NCI-H748 treated with DMSO at 0.1 percent for 48 hours (cell line): ENCODE results near the gene ASAP2.
A peak's percentile ranks its signal among the peaks of the same experiment; 100 is the strongest.

Source experiments
- DNase-seq: peaks from one replicate; lab custom pipeline; 2025; lab: John Stamatoyannopoulos, UW

ASAP2 gene

DNA sequence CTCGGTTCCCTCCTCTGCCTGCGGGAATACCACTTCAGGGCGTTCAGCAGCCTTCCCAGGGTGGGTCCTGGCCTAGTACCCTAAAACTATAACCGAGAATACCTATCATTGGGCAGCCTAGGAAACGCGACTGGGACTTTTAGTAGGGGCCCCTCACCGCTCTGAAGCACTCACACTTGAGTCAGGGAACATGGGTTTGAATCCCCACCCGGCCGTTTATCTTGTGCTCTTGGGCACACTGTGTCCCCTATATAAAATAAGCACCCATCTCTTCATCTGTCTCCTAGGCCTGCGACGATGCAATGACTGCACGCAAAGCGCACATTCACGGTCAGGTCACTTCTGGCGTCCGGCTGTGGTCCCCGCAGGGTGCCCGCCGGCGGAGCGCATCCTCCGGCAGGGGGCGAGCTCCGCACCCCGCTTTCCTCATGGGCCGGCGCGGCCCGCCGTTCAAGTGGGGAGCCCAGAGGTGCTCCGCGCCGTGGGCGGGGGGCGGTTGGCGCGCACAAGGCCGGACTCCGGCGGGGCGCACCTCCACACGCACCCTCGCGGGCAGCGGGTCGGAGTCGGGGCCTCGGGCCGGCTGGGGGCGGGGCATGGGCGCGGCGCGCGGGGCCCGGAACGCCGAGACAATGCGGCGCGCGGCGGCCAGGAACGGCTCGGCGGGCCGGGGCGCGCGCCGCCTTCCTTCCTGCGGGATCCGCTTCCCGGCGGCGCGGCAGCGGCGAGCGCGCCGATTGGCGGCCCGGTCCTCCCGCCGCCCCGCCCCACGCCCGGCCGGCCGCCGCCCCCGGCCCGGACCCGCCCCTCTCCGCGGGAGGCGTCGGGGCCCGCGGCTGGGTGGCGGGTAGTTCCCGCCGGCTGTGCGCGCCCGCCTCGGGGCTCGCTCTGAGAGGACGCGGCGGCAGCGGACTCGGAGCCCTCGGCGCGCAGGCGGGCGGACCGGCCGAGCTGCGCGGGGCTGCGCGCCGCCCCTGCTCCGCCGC lies at the start of gene ASAP2:
TSS of gene ASAP2 (plus strand) at position 850 of the 986 bp plus-strand sequence. CDS start 293 bp downstream, outside the sequence.
- DNase-seq = peak; percentile 40

DNA sequence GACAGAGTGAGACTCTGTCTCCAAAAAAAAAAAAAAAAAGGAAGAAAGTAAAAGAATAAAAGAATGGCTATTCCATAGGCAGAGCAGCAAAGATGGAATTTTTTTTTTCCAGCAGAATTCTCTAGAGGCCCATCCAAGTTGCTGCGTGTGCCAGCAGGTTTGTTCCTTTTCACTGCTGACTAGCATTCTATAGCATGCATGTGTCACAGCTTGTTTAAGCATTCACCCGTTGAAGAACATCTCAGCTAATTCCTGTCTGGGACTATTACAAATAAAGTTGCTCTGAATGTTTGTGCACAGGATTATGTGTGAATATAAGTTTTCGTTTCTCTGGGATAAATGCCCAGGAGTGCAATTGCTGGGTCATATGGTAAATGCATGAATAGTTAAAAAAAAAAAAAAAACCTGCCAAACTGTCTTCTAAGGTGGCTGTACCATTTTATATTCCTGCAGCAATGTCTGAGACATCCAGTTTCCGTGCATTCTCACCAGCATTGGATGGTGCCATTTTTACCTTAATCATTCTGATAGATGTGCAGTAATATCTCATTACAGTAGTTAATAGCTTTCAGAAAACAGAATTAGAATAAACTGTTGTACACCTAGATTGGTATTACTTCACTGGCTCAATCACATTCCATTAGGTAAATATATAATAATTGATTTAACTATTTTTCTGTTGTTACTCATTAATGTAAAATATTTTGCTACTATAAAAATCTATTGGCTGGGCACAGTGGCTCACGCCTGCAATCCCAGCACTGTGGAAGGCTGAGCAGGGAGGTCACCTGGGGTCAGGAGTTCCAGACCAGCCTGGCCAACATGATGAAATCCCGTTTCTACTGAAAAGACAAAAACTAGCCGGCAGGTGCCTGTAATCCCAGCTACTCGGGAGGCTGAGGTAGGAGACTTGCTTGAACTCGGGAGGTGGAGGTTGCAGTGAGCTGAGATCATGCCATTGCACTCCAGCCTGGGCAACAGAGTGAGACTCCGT lies 47.5 kb upstream of the ASAP2 start:
- DNase-seq = no peak

DNA sequence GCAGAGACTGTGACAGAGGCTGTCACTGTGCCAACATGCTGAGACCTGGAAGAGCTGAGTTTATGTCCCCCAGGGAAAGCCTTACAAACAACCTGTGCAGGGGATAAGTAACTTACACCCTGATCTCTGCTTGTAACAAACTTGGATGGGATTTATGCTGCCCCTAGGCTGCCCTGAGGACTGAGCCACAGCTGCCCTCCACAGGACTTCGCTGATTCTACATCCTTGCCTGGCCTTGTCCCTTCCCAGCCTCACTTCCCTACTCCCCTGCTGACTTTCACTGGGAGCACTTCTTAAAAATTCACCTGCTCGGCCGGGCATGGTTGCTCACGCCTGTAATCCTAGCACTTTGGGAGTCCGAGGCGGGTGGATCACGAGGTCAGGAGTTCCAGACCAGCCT lies 45.9 kb upstream of the ASAP2 start:
- DNase-seq = no peak

DNA sequence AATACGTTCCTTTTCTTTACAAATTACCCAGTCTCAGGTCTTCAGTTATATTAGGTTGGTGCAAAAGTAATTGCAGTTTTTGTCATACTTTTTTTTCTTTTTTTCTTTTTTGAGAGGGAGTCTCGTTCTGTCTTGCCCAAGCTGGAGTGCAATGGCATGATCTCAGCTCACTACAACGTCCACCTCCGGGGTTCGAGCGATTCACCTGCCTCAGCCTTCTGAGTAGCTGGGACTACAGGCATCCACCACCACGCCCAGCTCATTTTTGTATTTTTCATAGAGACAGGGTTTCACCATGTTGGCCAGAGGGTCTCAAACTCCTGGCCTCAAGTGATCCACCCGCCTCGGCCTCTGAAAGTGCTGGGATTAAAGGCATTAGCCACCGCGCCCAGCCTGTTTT lies 43.8 kb upstream of the ASAP2 start:
- DNase-seq = no peak

DNA sequence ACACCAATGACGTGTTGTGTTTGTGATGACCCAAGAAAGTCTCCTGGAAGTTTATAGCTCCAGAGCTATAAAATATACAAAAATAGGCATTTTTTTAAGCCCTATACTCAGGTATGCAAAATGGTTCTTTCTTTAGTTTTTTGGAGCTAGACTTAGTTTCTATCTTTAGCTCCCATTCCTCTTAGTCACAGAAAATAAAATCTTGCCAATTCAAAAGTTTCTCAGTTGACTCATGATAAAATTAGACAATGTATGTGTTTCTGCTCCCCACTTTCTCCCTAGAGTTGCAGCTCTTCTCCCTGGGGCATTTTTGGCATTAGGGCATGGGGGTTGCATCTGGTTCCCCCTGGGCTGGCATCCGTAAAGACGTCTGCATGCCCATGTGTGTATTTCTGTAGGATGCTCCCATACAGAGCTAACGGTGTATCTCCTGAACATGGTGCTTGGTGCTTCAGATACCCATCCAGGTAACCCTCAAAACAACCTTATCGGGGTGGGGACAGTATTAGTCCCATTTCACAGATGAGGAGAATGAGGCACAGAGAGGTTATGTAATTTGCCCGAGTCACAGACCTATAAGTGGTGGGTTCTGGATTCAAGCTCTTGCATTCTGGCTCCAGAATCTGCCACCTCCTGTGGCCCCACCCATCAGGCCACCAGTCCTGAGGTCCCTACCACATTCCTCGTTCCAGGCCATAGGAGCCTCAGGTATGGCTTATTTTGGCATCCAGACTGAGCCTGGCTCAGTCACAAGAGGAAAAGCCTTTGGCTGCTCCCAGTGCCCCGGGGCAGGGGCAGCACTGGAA lies 43.1 kb upstream of the ASAP2 start:
- DNase-seq = no peak

DNA sequence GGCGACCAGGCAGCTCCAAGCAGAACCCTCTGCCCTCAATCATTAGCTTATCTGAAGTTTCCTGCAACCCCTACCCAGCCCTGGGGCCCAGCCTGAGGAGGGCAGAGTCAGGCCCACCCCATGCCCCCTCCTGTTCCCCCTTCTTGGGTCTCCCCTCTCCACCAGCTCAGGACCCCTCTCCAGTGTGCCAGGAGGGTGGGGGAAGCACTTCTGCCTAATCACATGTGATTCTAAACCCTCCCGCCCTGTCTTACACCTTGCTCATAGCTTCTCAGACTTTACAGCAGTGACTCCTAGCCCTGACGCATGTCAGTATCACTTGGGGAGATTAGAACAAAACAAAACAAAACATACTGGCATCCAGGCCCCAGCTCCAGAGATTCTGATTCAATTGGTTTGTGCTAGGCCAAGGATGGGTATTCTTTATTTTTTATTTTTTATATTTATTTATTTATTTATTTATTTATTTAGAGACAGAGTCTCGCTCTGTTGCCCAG lies 42.5 kb upstream of the ASAP2 start:
- DNase-seq = no peak

DNA sequence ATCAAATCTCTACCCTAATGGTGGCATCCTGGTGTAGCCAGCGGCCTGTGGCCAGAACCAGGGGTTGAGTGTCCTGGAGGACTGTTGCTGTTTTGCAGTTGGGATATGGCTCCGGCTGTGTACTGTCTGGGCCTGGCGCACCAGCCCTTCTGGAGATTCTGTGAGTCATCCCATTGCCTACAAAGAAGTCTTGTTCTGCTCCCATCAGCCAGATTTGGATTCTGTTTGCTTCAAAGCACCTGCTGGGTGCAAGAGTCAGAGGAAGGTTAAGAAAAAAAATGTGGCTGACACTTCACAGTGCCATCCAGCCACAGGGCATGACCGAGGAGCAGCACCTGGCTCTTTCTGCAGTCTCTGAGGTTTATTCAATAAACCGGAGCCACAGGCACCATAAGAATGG lies 41.0 kb upstream of the ASAP2 start:
- DNase-seq = no peak

DNA sequence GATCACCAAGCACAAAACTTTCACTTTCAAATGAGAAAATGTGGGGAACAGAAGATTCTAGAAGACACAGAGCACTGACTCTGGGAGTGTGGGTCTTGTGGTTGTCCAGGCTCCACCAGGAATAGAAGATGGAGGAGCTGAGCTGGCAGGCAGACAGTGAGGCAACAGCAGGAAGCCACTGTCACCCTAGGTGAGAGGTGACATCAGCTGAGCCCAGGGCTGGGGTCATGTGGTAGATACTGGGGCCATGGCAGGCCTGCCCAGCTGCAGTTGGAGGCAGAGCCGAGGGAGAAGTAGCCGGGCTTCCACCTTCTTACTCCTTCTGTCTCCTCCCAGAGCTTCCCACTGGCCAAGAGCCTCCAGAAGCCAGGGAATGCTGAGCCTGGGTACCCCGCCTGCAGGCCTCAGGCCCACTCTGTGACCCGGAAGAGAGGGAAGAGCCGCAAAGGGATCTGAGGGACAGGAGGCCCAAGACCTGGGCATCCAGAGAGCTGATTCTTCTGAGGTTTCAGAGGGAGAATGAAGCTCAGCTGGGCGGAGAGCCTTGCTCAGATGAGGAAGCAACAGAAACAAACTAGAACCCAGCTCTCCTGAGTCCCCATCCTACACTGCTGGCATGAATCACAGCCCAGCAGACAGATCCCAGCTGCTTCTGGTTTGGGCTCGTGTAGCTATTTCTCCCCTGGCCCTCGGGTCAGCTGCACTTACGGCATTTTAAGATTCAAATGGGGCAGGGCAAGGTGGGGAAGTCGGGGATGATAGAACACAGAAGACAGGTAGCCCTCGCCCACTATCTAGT lies 39.8 kb upstream of the ASAP2 start:
- DNase-seq = no peak

DNA sequence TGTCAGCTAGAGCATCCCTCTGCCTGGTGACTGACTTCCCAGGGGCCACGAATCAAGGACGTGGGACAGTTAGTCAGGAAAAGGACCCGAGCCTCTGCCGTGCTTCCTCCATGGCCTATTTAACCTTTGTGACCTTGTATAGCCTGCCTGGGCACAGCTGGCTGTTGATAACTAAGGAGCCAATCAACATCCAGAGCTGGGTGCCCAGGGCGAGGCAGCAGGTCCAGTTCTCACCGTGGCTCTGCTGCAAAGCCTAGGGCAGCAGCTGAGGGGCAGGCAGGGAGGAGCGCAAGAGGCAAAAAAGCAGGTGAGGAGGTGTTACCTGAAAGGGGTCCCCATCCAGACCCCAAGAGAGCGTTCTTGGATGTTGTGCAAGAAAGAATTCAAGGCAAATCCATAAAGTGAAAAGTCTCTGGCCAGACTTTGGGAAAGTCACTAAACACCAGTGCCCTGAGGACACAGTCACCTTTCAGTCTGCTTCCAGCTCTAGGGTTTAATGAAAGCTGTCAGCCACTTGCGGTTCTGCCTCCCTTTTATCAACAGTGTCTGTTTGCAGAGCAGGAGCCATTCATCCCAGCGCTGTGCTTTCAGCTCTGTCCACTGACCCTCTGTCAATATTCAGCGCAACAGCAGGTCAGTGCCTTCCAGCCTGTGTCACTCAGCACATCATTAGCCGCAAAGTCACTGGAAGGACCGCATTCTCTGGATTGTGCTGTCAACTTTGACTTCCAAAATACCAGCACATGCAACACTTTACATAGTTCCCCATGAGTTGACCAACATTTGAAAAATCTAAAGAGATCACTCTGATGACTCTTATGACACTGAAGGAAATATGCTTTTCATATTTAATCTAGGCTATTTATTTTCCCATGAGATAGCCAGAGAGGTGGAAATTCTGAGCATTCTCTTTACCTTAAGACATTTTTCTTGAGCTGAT lies 38.6 kb upstream of the ASAP2 start:
- DNase-seq = no peak

DNA sequence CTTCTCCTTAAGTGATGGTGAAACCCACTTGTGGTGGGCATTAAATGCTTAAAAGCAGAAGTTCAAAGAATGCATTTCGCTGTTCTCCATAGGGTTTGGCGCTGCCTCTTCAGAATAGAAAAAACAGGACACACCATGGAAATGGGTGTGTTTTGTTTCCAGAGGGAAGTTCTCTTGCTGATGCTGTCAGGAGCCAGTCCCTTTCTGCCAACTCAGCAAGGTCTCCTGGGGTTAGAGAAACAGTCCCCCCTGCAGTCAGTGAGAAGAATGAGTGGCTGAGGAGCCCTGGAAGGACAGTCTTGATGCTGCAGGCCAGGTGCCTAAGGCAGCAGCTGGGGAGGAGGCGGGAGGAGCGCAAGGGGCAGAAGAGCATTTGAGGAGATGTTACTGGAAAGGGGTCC lies 37.8 kb upstream of the ASAP2 start:
- no peak for DNase-seq

DNA sequence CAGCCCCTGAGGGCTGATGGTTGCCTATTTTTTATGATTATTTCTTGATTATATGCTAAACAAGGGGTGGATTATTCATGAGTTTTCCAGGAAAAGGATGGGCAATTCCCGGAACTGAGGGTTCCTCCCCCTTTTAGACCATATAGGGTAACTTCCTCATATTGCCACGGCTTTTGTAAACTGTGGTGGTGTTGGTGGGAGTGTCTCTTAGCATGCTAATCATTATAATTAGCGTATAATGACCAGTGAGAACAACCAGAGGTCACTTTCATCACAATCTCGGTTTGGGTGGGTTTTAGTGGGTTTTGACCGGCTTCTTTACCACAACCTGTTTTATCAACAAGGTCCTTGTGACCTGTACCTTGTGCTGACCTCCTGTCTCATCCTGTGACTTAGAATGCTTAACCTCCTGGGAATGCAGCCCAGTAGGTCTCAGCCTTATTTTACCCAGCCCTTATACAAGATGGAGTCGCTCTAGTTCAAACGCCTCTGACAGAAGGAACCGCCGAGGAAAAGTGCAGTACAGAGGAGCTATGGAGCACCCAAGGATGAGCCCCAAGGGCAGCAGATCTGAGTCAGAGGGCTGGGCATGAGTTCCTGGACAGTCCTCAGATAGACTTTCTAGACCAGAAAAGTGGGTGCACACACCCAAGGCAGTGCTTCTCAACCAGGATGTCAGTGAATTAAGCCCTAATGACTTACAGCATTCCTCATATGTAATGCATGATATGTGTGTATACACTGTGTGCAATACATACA lies 37.1 kb upstream of the ASAP2 start:
- DNase-seq = no peak

DNA sequence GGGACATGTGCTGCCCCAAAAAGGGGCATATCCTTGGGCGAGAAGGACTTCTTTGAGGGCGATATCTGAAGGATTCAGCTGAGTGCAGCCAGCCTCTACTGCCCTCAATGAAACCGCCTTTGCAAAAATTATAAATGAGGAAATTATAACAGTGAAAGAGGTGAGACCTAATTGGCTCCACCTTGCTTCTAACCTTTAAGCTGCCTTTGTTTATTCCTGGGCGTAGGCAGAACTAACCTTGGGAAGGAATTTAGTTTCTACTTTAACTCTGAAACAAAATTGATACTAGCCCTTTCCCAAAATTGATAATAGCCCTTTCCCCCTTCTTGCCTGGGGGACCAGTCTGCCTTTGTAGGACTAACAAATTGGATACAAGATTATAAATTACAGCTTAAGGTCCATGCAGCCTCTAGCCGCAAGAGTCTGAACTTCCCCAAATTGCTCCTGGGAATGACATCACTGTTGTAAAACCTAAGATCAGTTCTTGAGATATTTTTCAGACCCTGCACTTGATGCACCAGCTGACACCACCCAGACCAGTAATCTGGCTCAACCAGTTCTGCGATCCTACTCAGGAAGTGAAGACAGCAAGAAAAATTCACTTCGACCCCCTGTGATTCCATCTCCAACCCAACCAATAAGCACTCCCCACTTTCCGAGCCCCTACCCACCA lies 36.0 kb upstream of the ASAP2 start:
- no peak for DNase-seq

DNA sequence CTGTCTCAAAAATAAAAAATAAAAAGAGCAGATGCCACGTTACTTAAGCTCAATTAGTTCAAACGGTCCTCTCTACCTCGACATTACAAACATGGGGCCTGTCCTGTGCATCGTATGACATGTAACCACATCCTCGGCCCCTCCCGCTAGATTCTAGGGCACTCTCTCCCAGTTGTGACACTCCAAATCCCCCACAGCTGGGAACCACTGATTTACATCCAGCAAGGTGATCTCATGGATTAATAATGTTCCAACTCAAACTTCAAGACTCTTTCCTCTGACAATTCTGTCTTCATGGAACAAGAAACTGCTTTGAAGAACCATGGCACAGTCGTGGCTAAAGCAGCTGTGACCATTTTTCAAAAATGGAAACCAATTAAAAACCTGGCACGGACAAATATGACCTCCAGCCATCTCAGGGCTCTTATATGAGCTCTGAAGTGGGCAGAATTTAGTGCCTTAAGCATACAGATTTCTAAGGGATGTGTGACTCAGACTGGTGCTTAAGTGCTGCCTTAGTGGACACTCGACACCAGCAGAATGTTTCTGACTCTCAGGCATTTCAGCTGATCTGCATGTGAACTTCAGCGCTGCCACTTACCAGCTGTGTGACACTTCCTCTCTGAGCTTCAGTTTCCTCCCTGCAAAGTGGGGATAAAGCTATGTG lies 31.7 kb upstream of the ASAP2 start:
- no peak for DNase-seq

DNA sequence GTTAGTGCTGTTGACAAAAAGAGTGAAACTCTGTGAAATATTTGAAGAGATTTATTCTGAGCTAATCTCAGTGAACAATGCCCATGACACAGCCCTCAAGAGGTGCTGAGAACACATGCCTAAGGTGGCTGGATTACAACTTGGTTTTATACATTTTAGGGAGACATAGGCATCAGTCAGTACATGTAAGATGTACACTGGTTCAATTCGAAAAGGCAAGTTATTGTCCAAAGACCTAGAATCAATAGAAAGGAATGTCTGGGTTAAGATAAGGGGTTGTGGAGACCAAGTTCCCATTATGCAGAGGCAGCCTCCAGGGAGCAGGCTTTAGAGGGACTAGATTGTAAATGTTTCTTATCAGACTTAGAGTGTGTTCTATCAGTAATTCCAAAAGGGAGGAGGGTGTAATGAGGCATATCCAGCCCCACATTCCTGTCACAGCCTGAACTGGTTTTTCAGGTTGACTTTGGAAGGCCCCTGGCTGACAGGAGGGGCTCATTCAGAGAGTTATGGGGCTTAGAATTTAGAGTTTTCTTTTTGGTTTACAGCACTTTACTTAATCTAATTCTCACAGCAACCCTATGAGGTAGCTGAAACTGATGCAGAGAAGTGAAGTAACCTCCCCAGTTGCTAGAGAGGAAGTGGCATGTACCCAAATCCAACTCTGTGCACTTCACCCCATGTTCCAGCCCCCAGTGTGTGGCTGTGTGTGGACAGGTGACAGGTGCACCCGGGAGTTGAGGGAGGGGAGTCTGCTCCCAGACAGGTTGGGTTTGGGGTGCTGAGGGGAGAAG lies 28.3 kb upstream of the ASAP2 start:
- DNase-seq = peak; percentile 30

DNA sequence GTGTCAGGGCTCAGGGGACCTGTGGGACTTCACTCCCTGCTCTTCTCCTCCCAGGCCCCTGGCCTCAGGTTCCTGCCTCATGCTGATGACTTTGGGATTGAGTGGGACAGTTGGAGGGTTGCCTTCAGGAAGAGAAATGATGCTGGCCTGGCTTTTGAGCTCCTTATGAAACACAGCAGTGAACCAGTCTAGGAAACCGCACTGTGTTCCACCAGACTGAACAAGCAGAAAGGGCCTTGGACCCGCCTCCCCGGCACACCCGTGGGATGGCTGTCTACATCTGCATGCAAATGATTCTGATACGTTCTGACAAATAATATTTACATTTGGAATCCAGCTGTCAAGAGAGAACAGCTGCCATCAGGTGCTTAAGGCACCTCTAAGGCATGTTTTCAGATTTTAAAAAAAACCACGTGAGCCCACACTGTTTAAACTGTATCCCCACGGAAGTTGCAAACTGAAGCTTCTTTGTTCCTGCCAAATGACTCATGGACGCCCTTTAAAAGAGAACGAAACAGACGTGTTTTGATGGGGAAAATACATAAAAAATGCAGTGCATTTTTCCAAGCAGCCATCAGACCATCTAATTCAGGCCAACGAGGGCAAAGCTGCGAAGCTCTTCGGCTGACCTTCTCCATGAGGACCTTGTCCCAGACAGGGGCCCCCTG lies 27.6 kb upstream of the ASAP2 start:
- peak; percentile 85 for DNase-seq

DNA sequence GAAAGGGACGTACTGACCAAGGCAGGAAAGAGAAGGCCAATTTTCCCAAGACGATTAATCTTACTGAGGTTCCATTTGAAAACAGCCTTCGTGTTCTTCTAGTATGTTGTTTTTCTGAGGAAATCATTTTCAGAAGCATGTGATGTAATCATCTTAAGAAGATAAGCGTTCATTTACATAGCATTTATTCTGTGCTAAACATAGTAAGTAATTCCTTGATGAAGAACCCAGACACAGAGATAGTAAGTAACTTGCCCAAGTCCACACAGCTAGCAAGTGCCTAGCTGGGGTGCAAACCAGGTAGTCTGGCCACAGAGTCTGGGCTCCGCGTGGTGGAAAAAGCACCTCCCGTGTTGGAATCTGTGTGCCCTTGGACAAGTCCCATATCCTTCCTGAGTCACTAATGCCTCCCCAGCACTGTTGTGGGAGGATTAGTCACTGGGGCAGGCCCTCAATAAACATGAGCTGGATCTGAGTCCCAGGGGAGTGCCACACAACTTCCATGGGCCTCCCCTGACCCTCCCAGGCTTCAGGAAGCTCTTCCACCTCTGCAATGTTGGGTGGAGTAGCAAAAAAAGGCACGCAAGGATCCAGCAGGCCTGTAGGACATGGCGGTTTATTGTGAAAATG lies 26.9 kb upstream of the ASAP2 start:
- DNase-seq = no peak
